Measurements from ENCODE around the gene DTHD1.

DTHD1 gene

DNA sequence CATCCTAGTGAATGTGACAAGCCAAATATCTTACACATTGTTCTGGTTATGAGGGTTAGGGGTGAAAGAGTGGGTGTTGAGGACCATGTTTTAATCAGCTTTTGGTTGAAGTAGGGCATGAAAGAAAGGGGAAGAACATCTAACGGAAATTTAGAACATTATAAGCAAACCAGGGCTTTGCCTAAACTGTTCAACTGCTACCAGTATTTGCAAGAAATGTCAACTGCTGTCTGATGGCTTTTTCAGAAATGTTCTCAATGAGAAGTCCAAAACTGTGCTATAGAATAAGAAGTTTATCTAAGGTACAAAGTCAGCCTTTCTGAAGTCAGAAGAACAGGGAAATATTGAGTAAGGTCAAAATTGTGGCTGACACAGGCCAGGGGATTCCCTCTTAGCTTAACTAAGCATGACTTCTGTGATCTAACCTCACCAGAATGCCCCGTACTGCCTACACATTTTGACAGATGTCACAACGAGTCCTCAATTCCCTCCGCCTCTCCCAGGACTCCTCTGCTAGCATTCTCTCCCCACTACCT, 67.1 kb downstream of the DTHD1 start:
- DNase-seq (ENCODE audit: low read depth): no peak

DNA sequence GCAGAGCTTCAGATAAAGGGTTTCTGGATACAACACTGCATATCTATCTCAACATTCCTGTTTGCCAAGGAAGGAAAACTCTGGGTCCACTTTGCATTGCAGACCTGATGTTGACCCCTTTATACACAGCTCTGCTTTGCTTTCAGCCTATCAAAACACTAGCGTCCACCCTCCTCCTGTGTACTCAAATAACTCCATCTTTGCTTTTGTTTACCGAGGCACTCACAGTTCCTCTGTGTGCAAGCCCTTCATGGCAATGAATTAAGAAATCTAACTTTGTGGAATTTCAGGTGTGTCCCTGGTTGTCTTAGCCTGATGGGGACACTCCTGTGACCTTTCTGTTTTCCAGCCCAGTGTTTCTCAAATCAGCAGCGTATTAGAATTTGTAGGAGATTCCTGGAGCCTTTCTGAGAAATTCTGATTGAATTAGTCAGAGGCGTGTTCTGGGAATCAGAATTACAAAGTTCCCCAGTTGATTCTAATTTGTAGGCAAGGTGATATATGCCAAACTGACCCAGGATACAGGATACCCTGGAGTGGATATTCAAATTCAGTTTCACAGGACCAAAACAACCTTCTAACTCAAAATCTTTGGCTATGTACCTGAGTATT, 68.6 kb downstream of the DTHD1 start:
- DNase-seq (ENCODE audit: low read depth): peak; percentile 23

DNA sequence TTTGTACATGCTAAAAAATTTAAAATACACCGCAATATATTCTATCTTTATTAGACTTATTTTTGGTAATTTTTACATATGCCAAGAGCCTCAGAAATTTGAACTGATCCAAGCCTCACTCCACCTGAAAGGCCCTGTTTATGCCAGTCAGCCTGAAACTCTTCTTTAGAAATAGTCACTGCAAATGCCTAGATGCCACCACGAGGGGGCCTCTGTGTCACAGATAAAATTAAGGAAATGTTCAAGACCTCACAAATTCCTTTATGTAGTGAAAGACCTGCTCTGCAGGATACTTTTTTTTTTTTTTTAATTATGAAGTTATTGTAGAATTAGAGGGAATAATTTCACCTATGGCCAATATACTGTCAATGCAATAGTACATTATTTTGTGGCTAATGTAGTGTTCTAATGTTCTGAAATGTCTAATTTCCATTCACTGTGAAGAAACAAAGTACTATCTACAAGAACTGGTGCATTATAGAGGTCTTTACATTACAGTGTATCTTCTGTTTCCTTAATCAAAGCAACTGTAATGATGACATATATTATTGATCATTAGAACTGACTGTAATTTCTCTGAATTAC, 69.8 kb downstream of the DTHD1 start:
- peak; percentile 58 for DNase-seq (ENCODE audit: low read depth)

DNA sequence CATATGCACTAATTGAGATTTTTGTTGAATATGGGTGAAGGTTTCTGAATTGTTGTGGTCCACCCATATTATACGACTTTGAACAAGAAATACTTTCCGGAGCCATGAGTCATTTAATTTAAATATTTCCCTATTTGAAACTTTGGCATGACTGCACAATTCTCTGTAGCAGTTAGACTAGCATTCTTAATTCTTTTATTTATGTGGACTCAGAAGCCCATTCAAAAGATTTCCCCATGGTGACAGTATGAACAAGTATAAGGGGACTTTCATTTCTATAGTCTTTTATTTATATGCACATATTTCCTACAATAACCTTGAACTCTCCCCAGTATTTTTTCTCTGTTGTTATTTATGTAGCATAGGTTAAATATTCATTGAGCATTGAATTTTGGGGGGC, 72.6 kb downstream of the DTHD1 start:
- no peak for DNase-seq (ENCODE audit: low read depth)

DNA sequence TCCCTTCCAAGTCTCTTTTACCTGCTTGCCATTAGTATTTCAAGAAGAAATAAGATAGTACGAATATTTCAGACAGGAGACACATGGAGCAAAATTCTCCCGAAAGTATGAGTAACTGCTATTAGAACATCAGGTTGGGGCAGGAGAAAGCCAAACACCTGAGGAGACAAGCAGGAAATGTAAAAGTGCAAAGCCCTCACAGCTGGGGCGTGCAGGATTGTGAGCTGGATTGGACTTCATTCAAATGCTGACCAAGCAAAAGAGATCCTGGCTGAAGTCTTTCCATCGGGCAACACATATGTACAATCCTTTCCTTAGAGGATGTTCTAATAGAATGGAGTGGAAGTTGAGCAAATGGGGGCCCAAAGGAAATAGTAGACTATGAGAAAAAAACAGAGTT, 76.8 kb downstream of the DTHD1 start:
- DNase-seq (ENCODE audit: low read depth): no peak

GRCh38 chr4:36360755-36361154, 79.3 kb downstream of the DTHD1 start:
- no peak for DNase-seq (ENCODE audit: low read depth)

- DNase-seq (ENCODE audit: low read depth): peak; percentile 15
These were observed 81.6 kb downstream of the DTHD1 start for GRCh38 chr4:36363024-36363423.

DNA sequence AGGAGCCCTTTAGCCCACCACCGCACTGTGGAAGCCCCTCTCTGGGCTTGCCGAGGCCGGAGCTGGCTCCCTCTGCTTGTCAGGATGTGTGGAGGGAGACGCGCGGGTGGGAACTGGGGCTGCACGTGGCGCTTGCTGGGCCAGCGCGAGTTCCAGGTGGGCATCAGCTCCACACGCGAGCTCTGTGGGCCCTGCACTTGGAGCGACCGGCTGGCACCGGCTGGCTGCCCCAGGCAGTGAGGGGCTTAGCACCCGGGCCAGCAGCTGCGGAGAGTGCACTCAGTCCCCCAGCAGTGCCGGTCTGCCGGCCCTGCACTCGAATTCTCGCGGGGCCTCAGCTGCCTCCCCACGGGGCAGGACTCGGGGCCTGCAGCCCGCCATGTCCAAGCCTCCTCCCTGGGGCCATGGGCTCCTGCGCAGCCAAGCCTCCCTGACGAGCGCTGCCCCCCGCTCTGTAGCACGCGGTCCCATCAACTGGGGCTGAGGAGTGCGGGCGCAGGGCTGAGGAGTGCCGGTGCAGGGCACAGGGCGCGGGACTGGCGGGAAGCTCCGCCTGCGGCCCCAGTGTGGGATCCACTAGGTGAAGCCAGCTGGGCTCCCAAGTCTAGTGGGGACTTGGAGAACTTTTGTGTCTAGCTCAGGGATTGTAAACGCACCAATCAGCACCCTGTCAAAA, 93.6 kb downstream of the DTHD1 start:
- DNase-seq (ENCODE audit: low read depth): no peak

- DNase-seq (ENCODE audit: low read depth): no peak
These were observed 104.6 kb downstream of the DTHD1 start for GRCh38 chr4:36385951-36386571.

GRCh38 chr4:36386691-36387090, 105.3 kb downstream of the DTHD1 start:
- no peak for DNase-seq (ENCODE audit: low read depth)

GRCh38 chr4:36388710-36389109, 107.3 kb downstream of the DTHD1 start:
- DNase-seq (ENCODE audit: low read depth): no peak

GRCh38 chr4:36391411-36391810, 110.0 kb downstream of the DTHD1 start:
- no peak for DNase-seq (ENCODE audit: low read depth)

DNA sequence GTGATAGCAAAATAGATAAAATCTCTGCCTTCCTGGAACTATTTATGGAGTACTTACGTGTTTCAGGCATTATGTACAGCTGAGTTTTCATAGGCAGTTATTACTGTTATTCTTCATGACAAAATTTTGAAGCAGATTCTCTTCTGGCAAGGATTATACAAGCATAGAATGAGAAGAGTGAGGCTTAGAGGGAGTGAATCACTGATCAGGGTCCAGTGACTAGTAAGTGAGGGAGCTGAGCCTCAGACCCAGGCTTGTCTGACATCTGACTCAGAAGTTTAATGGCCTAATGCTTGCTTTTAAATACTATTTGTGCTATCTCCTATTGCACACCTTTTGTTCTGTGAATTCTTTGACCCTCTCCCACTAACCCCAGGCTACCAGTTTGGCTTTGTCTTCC, 110.6 kb downstream of the DTHD1 start:
- peak; percentile 60 for DNase-seq (ENCODE audit: low read depth)

DNA sequence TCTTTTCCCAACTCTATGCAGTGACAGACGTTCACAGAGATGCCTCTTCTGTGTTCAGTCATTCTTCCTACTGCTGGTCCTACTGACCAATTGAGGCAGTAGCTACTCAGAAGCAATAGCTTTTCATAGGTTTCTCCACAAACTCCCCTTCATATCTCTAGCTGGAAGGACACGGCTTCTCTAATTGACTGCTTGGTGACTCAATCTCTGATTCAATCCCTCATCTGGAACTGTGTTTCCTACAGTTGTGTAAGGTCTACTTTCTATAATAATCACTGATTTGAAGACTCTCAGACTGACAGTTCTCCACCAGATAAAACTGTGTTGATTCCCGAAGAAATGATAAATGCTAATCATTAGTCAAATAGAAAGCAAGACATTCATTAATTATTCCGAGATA, 111.5 kb downstream of the DTHD1 start:
- DNase-seq (ENCODE audit: low read depth): peak; percentile 34
